Natural killer cell (primary cell): ENCODE data around the gene SLC25A33. TPM values are rescaled to one million over a fixed set of nuclear protein-coding genes. Genes with fewer than 3 reads are reported as not detected.

Experiments
- ATAC-seq, 3 donors: fragments of 150-1000 bp in 2 of 3; fragments of 200-7000 bp in 1 of 3; cut with Tn5 transposase; 1 replicate in 1 of 3; 2 replicates in 2 of 3; pipeline ENCODE4 v1.10.0; 2021; ENCODE audit warnings: mild to moderate bottlenecking in 2 of 3, moderate library complexity in 2 of 3
- DNase-seq, 2 donors: peaks; one replicate each; pipeline versions ENCODE4 v3.0.0 to v3.0.0-alpha.2; 2013 to 2021; ENCODE audit warnings: mixed read lengths in 1 of 2
- H3K27ac ChIP-seq: one replicate; pipeline ENCODE4 v1.5.1; 2013; ENCODE audit warnings: mild to moderate bottlenecking, low read length
- H3K27me3 ChIP-seq: one replicate; pipeline ENCODE4 v1.6.1; 2013; ENCODE audit warnings: low read length; ENCODE audit not compliant: control insufficient read depth, insufficient read depth
- H3K36me3 ChIP-seq: one replicate; pipeline ENCODE4 v1.6.1; 2013; ENCODE audit warnings: low read length; ENCODE audit not compliant: control insufficient read depth, insufficient read depth
- H3K4me1 ChIP-seq: one replicate; pipeline ENCODE4 v1.6.1; 2013; ENCODE audit warnings: low read length; ENCODE audit not compliant: control insufficient read depth, insufficient read depth
- H3K4me3 ChIP-seq: one replicate; pipeline ENCODE4 v1.5.1; 2013; ENCODE audit warnings: low read length
- H3K9me3 ChIP-seq: one replicate; pipeline ENCODE4 v1.6.1; 2013; ENCODE audit warnings: low read length; ENCODE audit not compliant: control insufficient read depth, insufficient read depth
- H3K27ac Mint-ChIP-seq, 2 donors: one replicate each; pipeline ENCODE4 v1.8.0; 2022; ENCODE audit warnings: mild to moderate bottlenecking in 2 of 2, mixed read lengths in 2 of 2, moderate library complexity in 1 of 2
- H3K27me3 Mint-ChIP-seq, 2 donors: one replicate each; pipeline ENCODE4 v1.8.0; 2022; ENCODE audit warnings: low read depth in 2 of 2, mixed read lengths in 2 of 2
- H3K36me3 Mint-ChIP-seq: one replicate; pipeline ENCODE4 v1.8.0; 2022; ENCODE audit warnings: mixed read lengths
- H3K4me1 Mint-ChIP-seq, 2 donors: one replicate each; pipeline ENCODE4 v1.8.0; 2022; ENCODE audit warnings: mixed read lengths in 2 of 2
- H3K4me3 Mint-ChIP-seq: one replicate; pipeline ENCODE4 v1.8.0; 2022; ENCODE audit warnings: mild to moderate bottlenecking, moderate library complexity, mixed read lengths
- H3K9me3 Mint-ChIP-seq, 2 donors: one replicate each; pipeline ENCODE4 v1.8.0; 2022; ENCODE audit warnings: mixed read lengths in 2 of 2
- CTCF ChIP-seq: fragments of 200-600 bp; IDR thresholded peaks from one replicate; pipeline ENCODE4 v1.8.0; 2022; ENCODE audit warnings: antibody characterized with exemption
- WGBS: methylation state at CpG from one replicate; pipeline ENCODE4 v1.1.7; 2013; ENCODE audit warnings: missing lambda C conversion rate; ENCODE audit not compliant: insufficient coverage; 5-methylcytosine and 5-hydroxymethylcytosine counted together
- intact Hi-C: fragments of 100-400 bp; cut with micrococcal nuclease; formaldehyde crosslinking; loops from one replicate; pipeline ENCODE4 v1.14.2; 2022
- total RNA-seq, 4 donors: library from RNA; stranded (reverse); fragments of 120-200 nt in 1 of 4; gene quantifications; one replicate each; pipeline versions ENCODE4 v1.2.3 to v1.2.4, GENCODE V29; 2013 to 2022

The SLC25A33 gene
- total RNA-seq, 3 donors from 2014 or later (not counting 1 experiment from before 2014, with no cell fraction given): 7.0 to 9.0 (median 7.6) TPM

DNA sequence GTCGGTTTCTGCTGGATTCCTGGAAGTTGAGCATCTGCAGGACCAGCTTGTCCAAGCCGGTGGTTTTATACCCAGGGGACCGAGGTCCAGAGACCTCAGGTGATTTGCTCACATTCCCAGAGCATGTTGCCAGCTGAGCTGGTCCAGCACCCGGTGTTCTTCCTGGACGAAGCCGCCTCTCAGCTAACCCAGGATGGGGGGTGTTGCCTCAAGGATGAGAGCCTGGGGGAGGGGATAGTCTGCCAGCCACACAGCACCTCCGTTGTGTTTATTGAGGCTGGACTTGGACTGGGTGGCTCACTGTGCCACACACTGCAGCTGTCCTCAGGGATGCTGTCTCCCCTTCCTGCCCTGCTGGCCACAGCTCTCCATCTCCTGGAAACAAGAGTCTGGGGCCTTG, 50.9 kb downstream of the SLC25A33 start:
- no peak for TF ChIP-seq CTCF
- no peak overlapping the region for H3K4me3 ChIP-seq
- H3K9me3 ChIP-seq: no peaks in the 10 kb centered on the region
- no peaks in the 10 kb centered on the region for H3K36me3 ChIP-seq
- H3K4me1 ChIP-seq: peaks cover 45% of the 10 kb centered on the region
- no peak overlapping the region for H3K27ac ChIP-seq
- Mint-ChIP-seq H3K27me3 (no peaks in the 10 kb centered on the region), H3K4me3 (peak overlapping the region; percentile 82), H3K36me3 (no peaks in the 10 kb centered on the region), H3K27ac (no peak overlapping the region), H3K4me1 (peaks cover 8 to 31% of the 10 kb centered on the region in 2 donors), H3K9me3 (no peaks in the 10 kb centered on the region)
- WGBS: 90% methylated on average over 7 of the region's 7 CpGs
- DNase-seq (no peak), ATAC-seq (no peak)
- H3K27me3 ChIP-seq: no peaks in the 10 kb centered on the region
- intact Hi-C loops: no loop called here

DNA sequence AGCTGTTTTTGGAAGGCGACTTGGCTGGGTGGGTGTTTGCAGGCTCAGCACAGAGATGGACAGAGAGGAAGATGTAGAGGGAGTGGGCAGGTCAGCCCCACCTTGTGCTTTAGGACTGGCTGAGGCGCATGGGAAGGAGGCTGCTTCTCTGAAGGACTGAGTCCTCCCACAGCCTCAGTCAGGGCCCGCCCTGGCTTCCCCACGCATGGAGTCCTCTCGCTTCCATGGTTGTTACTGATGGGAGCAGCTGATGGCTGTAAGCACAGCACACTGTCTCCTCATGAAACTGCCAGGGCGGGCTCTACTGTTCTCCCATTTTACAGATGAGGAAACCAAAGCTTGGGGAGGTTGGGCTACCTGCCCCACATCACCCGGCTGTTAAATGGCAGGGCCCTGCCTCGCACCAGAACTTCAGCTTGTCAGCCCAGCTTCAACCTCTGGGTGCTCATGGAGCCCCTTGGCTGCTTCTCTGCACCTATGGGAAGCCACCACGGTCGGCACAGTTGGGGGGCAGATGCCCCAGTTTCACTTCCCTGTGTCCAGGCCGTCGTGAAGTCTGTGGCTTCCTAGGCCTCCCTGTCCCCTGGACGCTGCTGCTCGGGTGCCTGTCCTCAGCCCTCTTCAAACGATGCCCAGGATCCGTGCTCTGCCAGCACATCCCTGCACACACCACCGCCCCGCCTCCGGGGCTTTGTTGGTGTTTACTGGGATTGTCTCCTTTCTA, 51.8 kb downstream of the SLC25A33 start:
- no peaks in the 10 kb centered on the region for H3K9me3 Mint-ChIP-seq
- H3K27ac Mint-ChIP-seq: no peak overlapping the region

DNA sequence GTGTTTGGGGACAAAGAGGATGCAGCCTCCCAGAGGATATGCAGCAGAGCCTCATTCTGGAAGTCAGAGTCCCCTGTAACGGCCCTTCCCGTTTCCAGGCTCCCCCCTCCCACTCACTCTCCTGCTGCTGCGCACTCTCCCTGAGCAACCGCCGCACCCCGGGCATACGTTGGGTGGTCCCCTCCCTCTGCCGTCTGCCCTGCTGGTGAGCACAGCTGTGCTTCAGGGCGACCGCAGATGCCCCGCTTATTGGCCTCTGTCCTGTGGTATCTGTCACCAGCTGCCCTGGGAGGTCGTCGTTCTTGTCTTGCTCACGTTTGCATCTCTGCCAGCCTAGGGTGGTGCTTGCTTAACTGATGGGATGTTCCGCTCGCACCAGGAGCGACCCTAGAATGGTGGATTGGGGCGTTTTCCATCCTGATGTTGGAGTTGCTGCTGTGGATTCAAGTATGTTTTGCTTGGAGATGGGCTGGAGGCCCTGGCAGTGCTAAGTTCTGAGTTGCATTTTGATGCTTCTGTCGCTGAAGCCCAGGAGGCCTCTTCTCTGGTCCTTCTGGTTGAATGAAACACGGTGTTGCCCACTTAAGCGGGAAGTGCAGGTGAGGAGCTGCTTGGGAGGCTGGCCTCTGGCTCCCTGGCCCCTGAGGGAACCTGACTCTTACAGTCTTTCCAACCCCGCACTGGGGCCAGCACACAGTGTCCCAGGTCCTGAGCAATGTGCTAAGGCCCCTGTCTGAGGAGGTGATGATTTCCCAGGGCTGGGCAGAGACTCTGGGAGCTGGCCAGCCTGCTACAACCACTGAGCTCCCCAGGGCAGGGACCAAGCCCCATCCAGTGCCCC, 52.6 kb downstream of the SLC25A33 start:
- intact Hi-C loops: no loop called here
- Mint-ChIP-seq H3K4me1 (peaks cover 8 to 31% of the 10 kb centered on the region in 2 donors), H3K4me3 (peak overlapping the region; percentile 52), H3K36me3 (no peaks in the 10 kb centered on the region), H3K27ac (no peak overlapping the region), H3K9me3 (no peaks in the 10 kb centered on the region), H3K27me3 (no peaks in the 10 kb centered on the region)
- no peaks in the 10 kb centered on the region for H3K36me3 ChIP-seq
- peaks cover 45% of the 10 kb centered on the region for H3K4me1 ChIP-seq
- DNase-seq (no peak), ATAC-seq (no peak)
- H3K27me3 ChIP-seq: no peaks in the 10 kb centered on the region
- H3K27ac ChIP-seq: no peak overlapping the region
- TF ChIP-seq CTCF: no peak
- H3K9me3 ChIP-seq: no peaks in the 10 kb centered on the region
- 83% methylated on average over 22 of the region's 22 CpGs for WGBS
- no peak overlapping the region for H3K4me3 ChIP-seq

More for the DNA sequence above, 51.8 kb downstream of the SLC25A33 start:
- H3K4me1 Mint-ChIP-seq: peaks cover 8 to 31% of the 10 kb centered on the region in 2 donors
- Histone ChIP-seq H3K36me3 (no peaks in the 10 kb centered on the region), H3K4me1 (peaks cover 45% of the 10 kb centered on the region), H3K27me3 (no peaks in the 10 kb centered on the region), H3K9me3 (no peaks in the 10 kb centered on the region), H3K4me3 (no peak overlapping the region), H3K27ac (no peak overlapping the region)
- TF ChIP-seq CTCF: no peak
- WGBS: 77% methylated on average over 19 of the region's 19 CpGs
- H3K27me3 Mint-ChIP-seq: no peaks in the 10 kb centered on the region
- DNase-seq (no peak), ATAC-seq (no peak)
- intact Hi-C loops: no loop called here
- peak overlapping the region; percentile 52 for H3K4me3 Mint-ChIP-seq
- no peaks in the 10 kb centered on the region for H3K36me3 Mint-ChIP-seq
